PFSK-1 (cell line): Measurements from ENCODE around the gene ODF2L.

Source experiments
- FOXP2 ChIP-seq: optimal IDR thresholded peaks from 2 replicates; pipeline ENCODE3; 2011; ENCODE audit warnings: borderline replicate concordance, control low read depth, inconsistent platforms; ENCODE audit not compliant: insufficient read depth; ENCODE audit errors: extremely low read length, extremely low read depth
- POLR2AphosphoS5 ChIP-seq: IDR thresholded peaks from 2 replicates; pipeline ENCODE4 v1.6.1; 2012; ENCODE audit warnings: low read depth, mild to moderate bottlenecking, control low read depth, low read length, moderate library complexity
- REST ChIP-seq, 2 experiments: IDR thresholded peaks; 2 replicates each; pipeline versions ENCODE4 v1.6.1 to v1.8.0; 2011 to 2012; ENCODE audit warnings: low read depth in 2 of 2, low read length in 2 of 2, control low read depth in 1 of 2, inconsistent platforms in 1 of 2, mild to moderate bottlenecking in 1 of 2, moderate library complexity in 1 of 2; ENCODE audit not compliant: insufficient read depth in 1 of 2
- SIN3A ChIP-seq: IDR thresholded peaks from 2 replicates; pipeline ENCODE4 v1.6.1; 2012; ENCODE audit warnings: mild to moderate bottlenecking, low read length, moderate library complexity, borderline replicate concordance; ENCODE audit not compliant: insufficient read depth
- TAF1 ChIP-seq: IDR thresholded peaks from 2 replicates; pipeline ENCODE4 v1.6.1; 2012; ENCODE audit warnings: low read length, control low read depth, borderline replicate concordance; ENCODE audit not compliant: insufficient read depth

The ODF2L gene

GRCh38 chr1:86303041-86303690, 93.0 kb downstream of the ODF2L start:
- TF ChIP-seq REST (IDR thresholded peaks at IDR 0.05; ENCODE audit: insufficient read depth in 1 of 2, low read depth in 2 of 2, low read length in 2 of 2) (no peak), TAF1 (no peak), POLR2AphosphoS5 (no peak), SIN3A (no peak), FOXP2 (no peak)
